Fibroblast of pulmonary artery (primary cell): ENCODE measurements around the gene GJE1.
A peak's percentile ranks its signal among the peaks of the same experiment; 100 is the strongest.

Experiments used
- DNase-seq: peaks from one replicate; pipeline ENCODE4 v3.0.0-alpha.2; 2010; ENCODE audit warnings: low read depth
- H3K4me3 ChIP-seq: replicated peaks from 2 replicates; pipeline ENCODE4 v1.5.1; 2011; ENCODE audit warnings: low read depth, mild to moderate bottlenecking, control low read depth, low read length, moderate library complexity
- CTCF ChIP-seq: IDR thresholded peaks from 2 replicates; pipeline ENCODE4 v1.5.1; 2011; ENCODE audit warnings: mild to moderate bottlenecking, control low read depth, low read length, inconsistent platforms; ENCODE audit errors: missing control alignments

The GJE1 gene

GRCh38 chr6:142167071-142167470 is 34.3 kb downstream of the GJE1 start:
- no peak overlapping the region for H3K4me3 ChIP-seq
- no peak for DNase-seq
- TF ChIP-seq CTCF: no peak

- peak; percentile 39 for DNase-seq
- H3K4me3 ChIP-seq: no peak overlapping the region
- TF ChIP-seq CTCF: no peak
Observed at GRCh38 chr6:142167486-142167885, 34.8 kb downstream of the GJE1 start.

- TF ChIP-seq CTCF: no peak
- H3K4me3 ChIP-seq: no peak overlapping the region
- DNase-seq: no peak
Observed at GRCh38 chr6:142171351-142171750, 38.6 kb downstream of the GJE1 start.

- DNase-seq: no peak
- TF ChIP-seq CTCF: no peak
- no peak overlapping the region for H3K4me3 ChIP-seq
Observed at GRCh38 chr6:142172758-142173157, 40.0 kb downstream of the GJE1 start.

GRCh38 chr6:142173980-142174379 is 41.3 kb downstream of the GJE1 start:
- DNase-seq: no peak
- no peak for TF ChIP-seq CTCF
- H3K4me3 ChIP-seq: no peak overlapping the region

- no peak for DNase-seq
- no peak overlapping the region for H3K4me3 ChIP-seq
- no peak for TF ChIP-seq CTCF
Observed at GRCh38 chr6:142174703-142175102, 42.0 kb downstream of the GJE1 start.

- DNase-seq: no peak
- H3K4me3 ChIP-seq: no peak overlapping the region
- no peak for TF ChIP-seq CTCF
Observed at GRCh38 chr6:142178129-142178528, 45.4 kb downstream of the GJE1 start.
